ENCODE data around the gene CEACAM20.
A peak's percentile ranks its signal among the peaks of the same experiment; 100 is the strongest.
"Not testable (repeated sequence)": the region's sequence is repeated elsewhere in the genome, so short reads cannot be mapped to it uniquely, and the experiment has no call there.

The CEACAM20 gene

DNA sequence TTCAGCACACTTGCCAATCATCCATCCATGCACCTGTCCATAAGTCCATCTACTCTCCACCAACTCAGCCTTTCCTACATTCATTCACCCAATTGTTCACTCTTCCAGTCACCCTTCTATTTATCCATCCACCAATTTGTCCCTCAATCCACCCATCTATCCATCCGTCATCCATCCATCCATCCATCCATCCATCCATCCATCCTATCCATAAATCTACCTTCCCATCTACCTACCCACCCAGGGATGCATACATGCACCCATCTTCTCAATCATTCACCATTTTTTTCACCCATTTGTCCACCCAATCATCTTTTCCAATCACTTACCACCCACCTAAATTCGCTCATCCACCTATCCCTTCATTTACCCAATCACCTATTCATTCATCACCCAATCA, 14.6 kb upstream of the CEACAM20 start:
- no peak for DNase-seq

DNA sequence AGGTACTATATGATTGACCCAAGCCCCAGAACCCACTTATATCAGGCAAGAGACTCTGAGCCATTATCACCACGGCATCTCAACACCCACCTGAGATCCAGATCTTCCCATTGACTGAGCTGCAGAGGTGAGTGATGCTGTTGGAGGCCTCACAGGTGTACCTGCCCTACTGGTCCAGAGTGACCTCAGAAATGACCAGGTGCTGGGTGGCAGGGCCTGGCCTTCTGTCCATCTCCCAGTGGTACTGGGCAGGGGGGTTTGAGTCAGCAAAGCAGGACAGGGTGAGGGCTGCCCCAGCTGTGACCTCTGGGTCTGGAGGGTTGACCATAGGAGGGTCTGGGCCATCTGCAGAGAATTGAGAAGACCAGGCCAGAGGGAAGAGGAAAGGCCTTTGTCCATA, 13.2 kb upstream of the CEACAM20 start:
- DNase-seq = no peak

DNA sequence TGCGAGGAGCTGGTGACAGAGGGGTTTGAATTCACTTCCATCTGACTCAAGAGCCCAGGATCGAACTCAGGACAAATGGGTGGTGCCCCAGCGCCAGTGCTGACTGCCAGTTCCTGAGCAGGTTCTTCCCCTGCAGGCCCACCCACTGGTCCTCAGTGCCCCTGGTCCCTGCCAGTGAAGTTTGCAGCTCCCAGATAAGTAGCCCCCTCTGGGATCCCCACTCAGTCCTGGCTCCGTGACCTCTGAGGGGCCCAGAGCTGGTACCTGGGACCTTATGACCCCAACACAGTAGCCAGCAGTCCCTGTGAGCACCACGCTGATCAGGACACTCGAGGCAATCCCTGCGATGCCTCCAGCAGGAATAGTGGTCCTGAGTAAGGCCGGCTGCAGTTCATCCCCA, 11.3 kb upstream of the CEACAM20 start:
- no peak for DNase-seq

DNA sequence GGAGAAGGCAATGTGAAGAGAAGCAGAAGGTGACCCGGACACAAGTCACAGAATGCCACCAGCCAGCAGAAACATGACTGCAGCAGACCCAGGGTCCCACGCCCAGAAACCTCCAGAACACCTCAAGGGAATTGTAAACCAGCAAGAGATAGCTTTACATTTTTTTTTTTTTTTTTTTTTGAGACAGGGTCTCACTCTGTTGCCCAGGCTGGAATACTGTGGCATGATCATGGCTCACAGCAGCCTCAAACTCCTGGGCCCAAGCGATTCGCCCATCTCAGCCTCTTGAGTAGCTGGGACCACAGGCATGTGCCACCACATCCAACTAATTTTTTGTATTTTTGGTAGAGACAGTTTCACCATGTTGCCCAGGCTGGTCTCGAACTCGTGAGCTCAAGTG, 10.5 kb upstream of the CEACAM20 start:
- no peak for DNase-seq

DNA sequence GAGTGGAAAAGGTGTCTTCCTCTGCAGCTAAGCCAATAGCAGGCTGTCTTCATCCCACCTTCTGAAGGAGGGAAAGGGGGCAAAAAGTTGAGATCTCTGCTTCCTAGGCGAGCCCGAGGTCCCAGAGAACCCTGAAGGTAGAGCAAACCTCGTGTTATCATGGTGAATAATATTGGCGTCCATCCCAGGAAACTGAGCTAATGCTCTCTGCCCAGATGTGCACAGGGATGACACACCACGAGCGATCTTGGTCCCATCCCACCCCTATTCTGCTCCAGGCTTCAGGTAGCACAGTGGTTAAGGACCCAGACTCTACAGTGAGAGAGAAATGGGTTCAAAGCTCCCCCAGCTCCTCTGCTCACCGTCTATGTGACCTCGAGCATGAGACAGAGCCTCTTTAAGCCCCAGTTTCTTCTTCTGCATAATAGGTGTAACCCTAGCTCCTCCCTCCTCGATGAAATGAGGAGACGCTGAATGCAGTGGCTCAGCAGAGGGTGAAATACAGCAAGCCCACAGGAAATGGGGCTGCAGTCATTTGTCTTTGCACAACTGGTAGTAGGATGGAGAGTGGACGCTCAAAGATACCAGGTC, 9.9 kb upstream of the CEACAM20 start:
- DNase-seq = no peak

DNA sequence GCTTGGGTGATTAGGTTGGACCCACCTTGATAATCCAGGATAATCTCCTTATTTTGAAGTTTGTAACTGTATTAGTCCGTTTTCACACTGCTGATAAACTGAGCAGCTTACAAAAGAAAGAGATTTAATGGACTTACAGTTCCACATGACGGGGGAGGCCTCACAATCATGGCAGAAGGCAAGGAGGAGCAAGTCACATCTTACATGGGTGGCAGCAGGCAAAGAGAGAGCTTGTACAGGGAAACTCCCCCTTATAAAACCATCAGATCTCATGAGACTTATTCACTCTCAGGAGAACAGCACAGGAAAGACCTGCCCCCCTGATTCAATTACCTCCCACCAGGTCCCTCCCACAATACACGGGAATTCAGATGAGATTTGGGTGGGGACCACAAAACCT, 5.9 kb upstream of the CEACAM20 start:
- DNase-seq = not testable (repeated sequence)

DNA sequence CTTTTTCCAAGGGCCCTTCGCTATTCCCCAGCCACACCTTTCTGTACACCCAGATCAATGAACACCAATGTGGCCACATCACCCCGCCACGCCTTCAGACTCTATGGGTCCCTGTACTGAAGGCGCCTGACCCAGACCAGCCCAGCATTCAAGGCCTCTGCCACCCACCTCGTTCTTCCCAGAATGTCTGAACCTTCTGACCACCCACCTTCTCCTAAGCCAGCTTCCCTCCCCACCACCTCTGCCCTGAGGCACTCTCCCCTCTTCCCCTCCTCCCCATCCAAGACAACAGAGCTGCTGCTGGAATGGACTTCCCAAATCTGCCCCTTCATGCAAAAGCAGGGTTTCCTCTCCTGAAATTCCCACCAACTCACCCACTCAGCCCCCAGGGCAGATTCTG, 3.3 kb upstream of the CEACAM20 start:
- DNase-seq = no peak

DNA sequence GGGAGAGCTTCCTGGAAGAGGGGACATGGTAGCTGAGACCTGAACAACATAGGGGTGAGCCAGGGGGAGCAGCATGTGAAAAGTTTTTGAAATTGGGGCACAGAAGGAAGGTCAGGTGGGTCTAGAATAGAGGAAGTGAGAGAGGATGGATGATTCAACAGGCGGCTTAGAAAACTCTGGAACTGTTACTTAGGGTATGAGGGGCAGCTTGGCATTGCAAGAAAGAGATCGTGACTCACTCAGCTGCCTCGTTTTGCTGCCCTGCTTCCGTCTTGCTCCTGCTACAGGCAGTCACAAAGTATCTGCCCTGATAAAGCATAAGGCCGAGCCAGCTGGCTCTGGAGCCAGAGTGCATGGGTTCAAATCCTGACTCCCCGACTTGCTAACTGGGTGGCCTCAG, 1.3 kb upstream of the CEACAM20 start:
- DNase-seq = no peak

DNA sequence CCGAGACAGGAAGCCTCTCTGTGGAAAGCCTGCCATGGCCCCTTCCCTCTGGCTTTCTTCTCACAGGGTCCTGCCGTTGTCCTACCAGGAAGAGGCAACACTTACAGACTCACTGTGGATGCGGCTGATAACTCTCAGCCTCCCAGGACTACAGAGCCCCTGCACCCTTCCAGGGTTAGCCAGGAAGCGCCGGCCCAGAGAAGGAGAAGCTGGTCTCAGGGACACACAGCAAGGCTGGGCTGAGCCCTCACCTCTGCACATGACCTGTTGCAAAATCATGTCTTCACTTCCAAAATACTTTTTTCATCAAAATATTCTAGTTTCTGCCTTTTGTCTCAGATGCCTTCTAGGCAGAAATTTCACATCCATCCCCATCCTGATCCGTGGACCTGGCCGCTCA, 1.9 kb downstream of the CEACAM20 start:
- DNase-seq = no peak

DNA sequence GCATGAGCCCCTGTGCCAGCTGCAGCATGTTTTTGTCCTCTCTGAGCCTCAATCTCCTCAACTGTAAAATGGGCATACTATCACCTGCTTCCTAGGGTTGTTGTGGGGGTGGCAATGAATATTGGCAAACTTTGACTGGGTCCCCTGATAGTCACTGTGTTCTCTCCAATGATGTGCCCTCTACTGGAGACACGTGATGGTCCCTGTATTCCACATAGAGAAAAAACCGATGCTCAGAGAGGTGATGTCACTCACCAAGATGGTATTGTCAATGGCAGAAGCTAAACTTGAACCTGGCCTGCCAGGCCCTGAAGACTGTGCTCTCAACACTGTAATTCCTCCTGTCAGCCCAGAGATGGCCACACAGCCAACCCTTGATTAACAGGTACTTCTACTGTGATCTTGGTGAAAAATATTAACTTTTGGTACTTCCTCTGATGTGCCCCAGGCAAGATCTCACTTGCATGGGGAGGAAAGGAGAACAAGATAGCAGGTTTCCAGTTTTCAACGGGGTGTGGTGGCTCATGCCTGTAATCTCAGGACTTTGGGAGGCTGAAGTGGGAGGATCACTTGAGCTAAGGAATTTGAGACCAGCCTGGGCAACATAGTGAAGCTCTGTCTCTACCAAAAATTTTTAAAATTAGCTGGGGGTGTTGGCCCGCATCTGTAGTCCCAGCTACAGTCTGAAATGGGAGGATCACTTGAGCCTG, 3.6 kb downstream of the CEACAM20 start:
- no peak for DNase-seq

DNA sequence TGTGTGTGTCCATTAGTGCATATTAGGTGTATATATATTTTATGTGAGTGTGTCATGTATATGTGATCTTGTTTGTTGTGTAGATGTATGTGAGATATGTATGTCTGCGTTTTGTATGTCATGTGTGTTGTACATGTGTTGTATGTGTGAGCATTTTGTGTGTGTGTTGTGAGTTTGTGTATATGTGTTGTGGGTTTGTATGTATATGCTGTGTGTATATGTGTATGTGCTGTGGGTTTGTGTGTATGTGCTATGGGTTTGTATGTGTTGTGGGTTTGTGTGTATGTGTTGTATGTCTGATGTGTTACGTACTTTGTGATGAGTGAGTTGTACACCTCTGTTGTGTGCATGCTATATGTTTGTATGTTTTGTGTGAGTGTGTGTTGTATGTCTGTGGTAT, 8.1 kb downstream of the CEACAM20 start:
- no peak for DNase-seq

DNA sequence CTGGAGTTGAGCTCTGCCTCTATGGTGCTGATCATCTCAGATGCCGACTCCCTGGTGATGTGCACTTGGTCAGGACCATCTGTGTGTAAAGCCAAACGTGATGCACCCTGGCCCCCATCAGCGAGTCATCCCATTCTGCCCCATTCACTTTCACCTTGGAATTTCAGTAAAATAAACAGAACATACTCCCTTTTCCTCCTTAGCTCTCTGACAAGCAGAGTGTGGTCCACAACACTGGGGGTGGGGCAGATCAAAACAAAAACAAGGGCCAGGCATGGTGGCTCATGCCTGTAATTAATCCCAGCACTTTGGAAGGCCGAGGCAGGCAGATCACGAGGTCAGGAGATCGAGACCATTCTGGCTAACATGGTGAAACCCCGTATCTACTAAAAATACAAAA, 12.3 kb downstream of the CEACAM20 start:
- no peak for DNase-seq

DNA sequence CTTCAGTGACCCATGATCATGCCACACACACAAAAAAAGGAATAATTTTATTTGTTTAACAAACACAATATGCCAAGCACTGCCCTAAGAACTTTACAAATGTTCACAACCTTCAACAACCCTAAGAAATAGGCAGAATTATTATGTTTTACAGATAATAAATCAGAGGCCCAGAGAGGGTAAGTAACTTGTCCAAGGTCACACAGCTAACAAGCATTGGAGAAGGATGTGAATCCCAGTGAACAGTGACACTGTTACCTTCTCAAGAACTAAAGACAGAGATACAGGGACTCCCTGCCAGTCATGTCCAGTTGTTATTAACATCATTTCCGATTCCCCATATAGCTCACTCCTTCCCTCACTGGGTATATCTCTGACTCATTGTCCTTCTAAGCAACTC, 13.6 kb downstream of the CEACAM20 start:
- DNase-seq = no peak

DNA sequence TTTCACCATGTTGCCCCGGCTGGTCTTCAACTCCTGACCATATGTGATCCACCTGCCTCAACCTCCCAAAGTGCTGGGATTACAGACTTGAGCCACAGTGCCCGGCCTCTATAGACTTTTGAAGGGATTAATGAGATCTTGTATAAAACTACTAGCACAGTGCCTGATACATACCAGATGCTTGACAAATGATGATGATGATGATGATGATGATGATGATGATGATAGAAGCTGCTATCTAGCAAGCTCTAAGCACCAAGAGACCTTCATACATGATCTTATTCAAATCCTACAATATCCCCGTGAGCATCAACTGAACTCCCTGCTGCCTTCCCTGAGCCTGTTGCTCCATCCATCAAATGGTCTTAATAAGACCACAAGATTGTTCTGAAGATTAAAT, 14.4 kb downstream of the CEACAM20 start:
- no peak for DNase-seq

DNA sequence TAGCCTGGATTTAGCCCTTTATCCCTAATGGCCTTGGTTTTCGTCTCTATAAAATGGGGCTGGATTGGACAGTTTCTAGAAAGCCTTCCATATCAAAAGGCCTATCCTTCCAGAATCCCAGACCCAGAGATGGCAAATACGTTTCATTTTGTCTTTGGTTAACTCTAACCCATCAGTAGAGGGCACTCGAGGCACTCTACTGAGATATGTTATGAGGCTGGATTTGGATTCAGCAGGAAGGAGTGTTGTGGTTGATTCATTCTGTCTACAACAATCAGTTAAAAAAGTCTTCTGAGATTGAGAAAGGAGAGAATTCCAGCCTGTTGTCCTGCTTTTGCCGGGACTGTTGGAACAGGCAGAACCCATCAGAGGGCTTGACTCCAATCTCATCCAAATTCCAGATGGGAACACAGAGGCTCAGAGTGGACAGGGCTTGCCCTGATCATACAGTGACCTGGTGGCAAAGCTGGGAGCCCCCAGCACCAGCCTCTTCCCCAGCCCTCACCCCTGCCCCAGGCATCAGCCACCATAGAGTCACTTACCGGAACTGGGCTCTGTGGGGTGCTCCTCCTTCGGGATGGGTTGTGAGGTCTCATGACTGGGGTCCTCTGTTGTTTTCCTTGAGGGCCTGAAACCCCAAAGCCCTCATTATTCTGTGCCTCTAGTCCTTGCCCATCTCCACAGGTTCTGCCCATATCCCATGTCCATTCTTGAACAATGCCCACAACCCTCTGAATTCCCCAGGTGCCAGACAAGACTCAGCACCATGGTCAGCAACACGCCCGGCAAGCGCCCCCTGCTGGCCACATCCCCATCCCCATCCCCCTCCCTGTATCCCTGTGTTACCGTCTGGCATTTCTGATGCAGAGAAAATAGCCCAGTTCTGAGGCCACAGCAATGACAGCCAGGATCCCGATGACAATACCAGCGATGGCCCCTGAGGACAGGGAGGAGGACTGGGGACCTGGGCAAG, 16.9 kb downstream of the CEACAM20 start:
- DNase-seq = no peak

DNA sequence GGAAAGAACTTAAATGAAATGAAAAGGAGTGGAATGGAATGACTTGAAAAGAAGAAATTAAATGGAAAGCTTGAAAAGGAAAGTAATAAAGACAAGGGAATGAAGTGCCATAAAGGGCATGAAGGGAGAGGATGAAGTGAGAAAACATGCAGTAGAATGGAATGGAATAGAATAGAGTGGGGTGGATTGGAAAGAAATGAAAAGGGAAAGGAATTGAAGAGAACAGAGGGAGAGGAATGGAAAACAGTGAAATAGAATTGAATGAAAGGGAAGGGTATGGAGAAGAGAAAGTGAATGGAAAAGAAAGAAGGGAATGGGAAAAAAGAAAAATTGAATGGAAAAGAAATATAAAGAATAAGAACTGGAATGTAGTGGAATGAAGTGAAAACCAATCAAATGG, 20.0 kb downstream of the CEACAM20 start:
- DNase-seq = no peak

DNA sequence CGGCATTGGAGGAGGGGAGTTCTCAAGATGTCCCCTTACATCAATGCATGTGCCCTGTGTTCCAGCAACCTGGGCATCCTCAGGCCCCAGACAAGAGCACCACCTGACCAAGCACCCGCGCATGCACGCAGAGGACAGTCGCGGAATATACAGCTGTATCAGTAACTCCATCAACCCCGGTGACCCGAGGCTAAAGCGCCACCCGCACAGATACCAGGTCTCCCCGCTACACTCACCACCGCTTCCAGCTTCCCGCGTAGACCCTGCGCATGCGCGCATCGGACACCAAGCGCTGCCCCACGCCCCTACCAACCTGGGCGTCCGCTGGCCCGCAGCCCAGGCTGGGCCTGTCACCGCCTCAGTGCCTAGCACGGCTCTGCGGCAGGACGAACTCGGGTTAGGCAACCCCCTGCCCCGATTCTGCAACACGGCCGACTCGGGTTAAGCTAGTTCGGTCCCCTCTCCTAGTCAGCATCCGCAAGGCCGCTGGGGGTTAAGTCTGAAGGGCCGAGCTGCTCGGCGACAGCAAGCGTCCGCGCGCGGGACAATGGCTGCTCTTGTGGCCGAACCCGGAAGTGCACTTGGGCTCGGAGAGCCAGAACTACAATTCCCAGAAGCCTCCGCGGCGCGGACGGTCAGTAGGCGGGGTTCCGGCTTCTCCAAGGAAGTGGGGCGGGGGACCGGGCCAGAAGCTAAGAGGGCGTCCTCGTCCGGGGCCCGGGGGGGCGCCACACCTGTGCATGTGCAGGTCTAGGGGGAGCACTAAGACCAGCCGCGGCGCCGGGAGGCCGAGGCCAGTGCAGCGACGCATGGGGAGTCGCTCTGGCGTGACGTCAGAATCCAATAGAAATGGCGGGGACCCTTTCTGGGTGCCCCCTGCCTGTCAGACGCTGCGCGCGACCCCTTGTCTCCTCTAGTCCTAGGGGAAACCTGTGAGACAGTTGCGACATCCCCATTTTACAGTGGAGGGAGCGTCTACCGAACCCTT, 29.2 kb downstream of the CEACAM20 start, which contains the start of gene ZNF180:
Gene ZNF180, minus strand, starts transcription at position 561 of the 988 bp plus-strand sequence. CDS start 3,188 bp downstream, outside the sequence.
- DNase-seq = peak; percentile 97

DNA sequence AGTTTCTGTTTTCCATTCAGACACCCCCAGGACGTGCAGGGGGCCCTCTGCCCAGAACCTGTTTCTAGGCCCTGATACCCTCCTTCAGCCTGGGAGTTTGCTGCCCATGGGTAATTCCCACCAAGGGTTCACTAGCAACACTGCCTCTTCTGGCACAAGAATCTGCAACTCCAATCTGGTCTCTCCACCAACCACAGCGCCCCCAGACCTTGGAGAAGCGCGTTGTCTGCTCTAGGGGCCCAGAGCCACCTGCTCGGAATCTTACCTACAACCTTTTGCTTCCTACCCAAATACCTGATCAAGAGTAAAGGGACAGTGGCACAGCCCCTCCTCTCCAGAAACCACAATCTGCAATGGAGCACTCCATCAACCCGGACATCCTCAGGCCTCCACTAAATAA, 29.9 kb downstream of the CEACAM20 start:
- DNase-seq = no peak

DNA sequence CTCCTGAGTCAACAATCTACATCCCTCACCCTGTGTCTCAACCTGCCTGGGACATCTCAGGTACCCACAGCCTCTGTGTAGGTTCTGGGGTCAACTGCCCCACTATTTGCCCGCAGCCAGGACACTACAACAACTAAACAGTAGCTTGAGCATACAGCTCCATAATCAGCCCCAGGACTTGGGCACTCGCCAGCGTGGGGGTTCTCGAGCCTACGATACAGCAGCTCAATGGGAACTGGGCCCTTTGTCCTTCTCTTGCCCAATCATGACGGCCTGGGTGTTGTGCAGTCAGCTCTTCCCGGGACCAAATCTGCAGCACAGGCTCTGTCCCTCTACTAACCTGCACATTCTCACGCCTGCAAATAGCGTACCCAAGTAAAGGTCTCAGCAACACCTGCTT, 30.5 kb downstream of the CEACAM20 start:
- no peak for DNase-seq

DNA sequence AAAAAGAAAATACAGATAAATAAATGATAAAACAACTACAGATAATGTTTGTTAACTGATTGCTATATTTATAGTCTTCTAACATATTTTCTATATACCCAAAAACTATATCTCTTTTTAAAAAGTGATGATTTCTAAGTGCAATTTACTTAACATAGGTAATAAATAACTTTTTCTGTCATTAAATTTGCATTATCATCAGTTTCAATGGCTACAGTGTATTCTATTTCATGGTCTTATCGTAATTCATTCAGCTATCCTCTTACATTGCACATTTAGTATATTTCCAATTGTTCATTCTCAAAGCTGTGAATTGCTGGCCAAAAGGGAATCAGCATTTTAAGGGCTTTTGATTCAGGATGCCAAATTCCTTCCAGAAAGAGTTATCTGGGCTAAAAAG, 32.8 kb downstream of the CEACAM20 start:
- DNase-seq = no peak

DNA sequence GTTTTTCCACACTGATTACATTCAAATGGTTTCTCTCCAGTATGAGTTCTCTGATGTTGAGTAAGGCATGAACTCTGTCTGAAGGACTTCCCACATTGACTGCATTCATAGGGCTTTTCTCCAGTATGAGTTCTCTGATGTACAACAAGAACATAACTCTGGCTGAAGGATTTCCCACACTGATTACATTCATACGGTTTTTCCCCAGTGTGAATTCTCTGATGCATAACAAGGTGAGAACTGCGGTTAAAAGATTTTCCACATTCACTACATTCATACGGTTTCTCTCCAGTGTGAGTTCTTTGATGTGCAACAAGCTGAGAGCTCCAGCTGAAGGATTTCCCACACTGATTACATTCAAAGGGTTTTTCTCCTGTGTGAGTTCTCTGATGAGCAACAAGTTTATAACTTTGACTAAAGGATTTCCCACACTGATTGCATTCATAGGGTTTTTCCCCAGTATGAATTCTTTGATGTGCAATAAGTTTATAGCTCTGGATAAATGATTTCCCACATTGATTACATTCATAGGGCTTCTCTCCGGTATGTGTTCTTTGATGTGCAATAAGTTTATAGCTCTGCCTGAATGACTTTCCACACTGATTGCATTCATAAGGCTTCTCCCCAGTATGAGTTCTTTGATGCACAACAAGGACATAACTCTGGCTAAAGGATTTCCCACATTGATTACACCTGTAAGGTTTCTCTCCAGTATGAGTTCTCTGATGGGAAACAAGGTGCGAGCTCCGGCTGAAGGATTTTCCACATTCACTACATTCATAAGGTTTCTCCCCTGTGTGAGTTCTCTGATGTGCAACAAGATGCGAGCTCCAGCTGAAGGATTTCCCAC, 52.7 kb downstream of the CEACAM20 start:
- DNase-seq = no peak
